ENCODE data around the gene PIM3.
A peak's percentile ranks its signal among the peaks of the same experiment; 100 is the strongest.
"Not testable (repeated sequence)": the region's sequence is repeated elsewhere in the genome, so short reads cannot be mapped to it uniquely, and the experiment has no call there.

The PIM3 gene

DNA sequence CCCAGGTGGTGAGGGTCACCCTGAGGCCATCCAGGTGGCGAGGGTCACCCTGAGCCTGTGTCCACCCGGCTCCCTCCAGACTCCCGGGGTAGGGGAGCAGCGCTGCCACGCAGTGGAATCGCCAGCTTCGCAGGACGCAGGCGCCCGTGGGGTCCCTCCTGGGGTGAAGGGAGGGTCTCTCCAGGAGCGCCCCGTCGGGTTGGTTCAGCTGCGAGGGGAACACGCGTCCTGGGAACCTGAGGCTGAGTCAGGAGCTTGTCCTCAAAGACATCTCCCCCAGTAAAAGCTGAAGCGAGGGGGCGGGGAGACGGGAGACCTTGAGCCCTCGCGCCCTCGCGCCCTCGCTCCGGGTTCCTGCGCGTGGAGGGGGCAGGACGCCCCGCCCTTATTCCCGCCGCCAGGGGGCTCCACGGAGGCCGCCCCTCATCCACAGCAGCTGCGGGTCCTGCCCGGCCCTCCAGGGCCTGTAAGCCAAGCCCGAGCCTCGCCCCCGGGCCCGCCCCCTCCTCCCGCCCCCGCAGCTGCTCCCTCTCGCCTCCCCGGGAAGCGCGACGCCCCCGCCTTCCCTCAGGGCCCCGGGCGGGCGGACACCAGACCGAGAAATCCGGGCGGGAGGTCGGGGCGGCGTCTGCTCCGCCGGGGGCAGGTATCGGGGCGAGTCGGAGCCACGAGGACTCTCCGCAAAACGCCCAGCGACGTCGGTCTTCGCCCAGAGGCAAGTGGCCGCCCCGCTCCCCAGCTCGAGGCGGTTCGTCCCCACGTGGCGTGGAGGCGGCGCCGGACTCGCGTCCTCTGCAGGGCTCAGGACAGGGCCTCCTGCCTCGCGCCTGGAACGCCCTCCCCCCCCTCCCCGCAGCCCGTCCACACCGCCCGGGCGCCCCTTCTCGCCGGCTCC, 22.8 kb downstream of the PIM3 start:
- H3K4me1 ChIP-seq (ENCODE audit: insufficient read depth, low read length) = no peaks in the 10 kb centered on the region
- H3K36me3 ChIP-seq (ENCODE audit: insufficient read depth, low read length) = no peaks in the 10 kb centered on the region
- H3K9me3 ChIP-seq (ENCODE audit: control insufficient read depth, insufficient read depth, low read length) = peaks cover 6% of the 10 kb centered on the region; the same call in 1 of the 2 replicates
- peak overlapping the region; percentile 34; the same call in 1 of the 2 replicates for H3K9ac ChIP-seq (ENCODE audit: low read depth, low read length)

DNA sequence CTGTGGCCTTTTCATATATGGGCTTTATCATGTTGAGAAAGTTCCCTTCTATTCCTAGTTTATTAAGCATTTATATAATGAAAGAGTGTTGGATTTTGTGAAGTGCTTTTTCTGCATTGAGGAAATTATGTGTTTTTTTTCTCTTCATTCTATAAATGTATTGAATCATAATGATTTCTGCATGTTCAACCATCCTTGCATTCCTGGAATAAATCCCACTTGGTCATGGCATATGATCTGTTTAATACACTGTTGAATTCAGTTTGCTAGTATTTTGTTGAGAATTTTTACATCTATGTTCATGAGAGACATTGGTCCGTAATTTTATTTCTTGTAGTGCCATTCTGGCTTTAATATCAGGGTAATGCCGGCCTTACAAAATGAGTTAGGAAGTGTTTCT, 25.8 kb downstream of the PIM3 start:
- Histone ChIP-seq H3K36me3 (ENCODE audit: insufficient read depth, low read length) (no peaks in the 10 kb centered on the region), H3K4me1 (ENCODE audit: insufficient read depth, low read length) (no peaks in the 10 kb centered on the region), H3K9ac (ENCODE audit: low read depth, low read length) (no peak overlapping the region), H3K9me3 (ENCODE audit: control insufficient read depth, insufficient read depth, low read length) (peaks cover 2% of the 10 kb centered on the region)

DNA sequence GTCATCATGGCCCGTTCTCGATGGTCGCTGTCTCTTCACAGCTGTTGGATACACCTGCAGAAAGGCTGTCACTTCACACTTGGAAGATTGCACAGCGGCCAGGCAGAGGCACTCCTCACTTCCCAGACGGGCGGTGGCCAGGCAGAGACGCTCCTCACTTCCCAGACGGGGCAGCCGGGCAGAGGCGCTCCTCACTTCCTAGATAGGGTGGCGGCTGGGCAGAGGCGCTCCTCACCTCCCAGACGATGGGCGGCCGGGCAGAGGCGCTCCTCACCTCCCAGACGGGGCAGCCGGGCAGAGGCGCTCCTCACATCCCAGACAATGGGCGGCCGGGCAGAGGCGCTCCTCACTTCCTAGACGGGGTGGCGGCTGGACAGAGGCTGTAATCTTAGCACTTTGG, 29.3 kb downstream of the PIM3 start:
- H3K36me3 ChIP-seq (ENCODE audit: insufficient read depth, low read length); H3K4me1 ChIP-seq (ENCODE audit: insufficient read depth, low read length); H3K9me3 ChIP-seq (ENCODE audit: control insufficient read depth, insufficient read depth, low read length); H3K9ac ChIP-seq (ENCODE audit: low read depth, low read length): not testable (repeated sequence)

DNA sequence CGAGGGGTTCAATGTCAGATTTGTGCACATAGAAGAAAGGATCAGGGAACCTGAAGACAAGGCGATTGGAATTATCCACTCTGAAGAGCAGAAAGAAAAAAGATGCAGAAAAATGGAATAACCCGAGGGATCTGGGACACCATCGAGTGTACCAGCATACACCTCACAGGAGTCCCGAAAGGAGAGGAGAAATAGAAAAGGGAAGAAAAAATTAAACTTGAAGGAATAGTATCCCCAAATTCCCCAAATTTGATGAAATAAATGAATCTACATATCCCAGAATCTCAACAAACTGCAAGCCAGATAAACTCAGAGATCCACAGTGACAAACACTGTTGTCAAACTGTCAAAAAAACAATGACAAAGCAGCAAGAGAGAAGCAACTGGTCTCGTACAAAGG, 30.6 kb downstream of the PIM3 start:
- no peaks in the 10 kb centered on the region; the same call in 1 of the 2 replicates for H3K9me3 ChIP-seq (ENCODE audit: control insufficient read depth, insufficient read depth, low read length)
- H3K9ac ChIP-seq (ENCODE audit: low read depth, low read length) = no peak overlapping the region

DNA sequence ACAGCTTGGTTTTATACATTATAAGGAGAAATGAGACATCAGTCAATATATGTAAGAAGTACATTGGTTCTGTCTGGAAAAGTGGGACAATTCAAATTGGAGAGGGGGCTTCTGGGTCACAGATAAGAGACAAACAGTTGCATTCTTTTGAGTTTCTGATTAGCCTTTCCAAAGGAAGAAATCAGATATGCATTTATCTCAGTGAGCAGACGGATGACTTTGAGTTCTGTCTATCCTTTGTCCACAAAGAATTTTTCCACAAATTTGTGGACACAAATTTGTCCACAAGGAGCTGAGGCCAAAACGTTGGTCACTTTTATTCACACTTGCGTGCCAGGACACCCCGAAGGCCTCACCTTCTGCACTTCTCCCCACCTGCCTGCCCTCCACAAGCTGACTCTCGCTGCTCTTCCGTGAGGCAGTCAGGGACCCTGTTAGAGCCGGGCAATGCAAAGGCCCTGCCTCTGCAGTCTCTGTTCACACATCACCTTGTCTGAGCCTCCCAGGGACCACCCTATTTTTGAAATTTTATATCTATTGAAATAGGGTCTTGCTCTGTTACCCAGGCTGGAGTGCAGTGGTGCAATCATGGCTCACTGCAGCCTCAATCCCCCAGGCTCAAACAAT, 31.4 kb downstream of the PIM3 start:
- no peak overlapping the region for H3K9ac ChIP-seq (ENCODE audit: low read depth, low read length)

More for the DNA sequence above, 30.6 kb downstream of the PIM3 start:
- H3K36me3 ChIP-seq (ENCODE audit: insufficient read depth, low read length) = no peaks in the 10 kb centered on the region
- no peaks in the 10 kb centered on the region for H3K4me1 ChIP-seq (ENCODE audit: insufficient read depth, low read length)

DNA sequence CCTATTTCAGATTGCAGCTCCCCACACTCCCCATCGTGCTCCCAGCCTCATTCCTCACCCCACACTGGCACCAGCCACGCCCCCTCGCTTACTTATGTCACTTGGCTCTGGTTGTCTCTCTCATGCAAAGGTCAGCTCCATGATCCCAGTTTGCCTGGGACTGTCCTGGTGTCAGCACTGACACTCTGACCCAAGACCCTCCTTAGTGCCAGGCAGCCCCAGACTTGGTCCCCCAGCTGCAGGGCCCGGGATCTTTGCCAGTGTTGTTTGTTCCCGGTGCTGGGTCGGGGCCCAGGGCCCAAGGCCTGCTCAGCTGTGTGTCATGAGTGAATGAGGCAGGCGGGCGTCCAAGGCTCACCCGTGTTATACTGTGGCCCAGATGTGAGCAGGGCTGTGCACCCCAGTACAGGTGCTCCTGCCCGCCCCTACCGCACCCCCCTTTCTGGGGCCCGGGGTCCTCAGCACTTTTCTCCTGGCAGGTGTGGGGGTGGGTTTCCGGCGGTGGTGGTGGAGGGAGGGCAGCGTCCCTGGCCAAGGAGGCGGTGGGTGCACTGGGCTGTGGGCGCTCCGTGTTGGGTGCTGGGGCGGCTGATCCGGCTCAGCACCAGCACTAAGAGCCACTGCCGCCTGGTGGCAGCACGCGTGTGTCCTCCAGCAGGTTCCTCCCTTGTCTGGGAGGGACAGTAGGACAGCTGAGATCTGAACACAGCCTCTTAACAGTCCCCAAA, 32.5 kb downstream of the PIM3 start:
- Histone ChIP-seq H3K9me3 (ENCODE audit: control insufficient read depth, insufficient read depth, low read length) (no peaks in the 10 kb centered on the region; the same call in 1 of the 2 replicates), H3K9ac (ENCODE audit: low read depth, low read length) (no peak overlapping the region)

More for the DNA sequence above, 31.4 kb downstream of the PIM3 start:
- H3K36me3 ChIP-seq (ENCODE audit: insufficient read depth, low read length) = no peaks in the 10 kb centered on the region
- no peaks in the 10 kb centered on the region for H3K4me1 ChIP-seq (ENCODE audit: insufficient read depth, low read length)
- no peaks in the 10 kb centered on the region; the same call in 1 of the 2 replicates for H3K9me3 ChIP-seq (ENCODE audit: control insufficient read depth, insufficient read depth, low read length)

DNA sequence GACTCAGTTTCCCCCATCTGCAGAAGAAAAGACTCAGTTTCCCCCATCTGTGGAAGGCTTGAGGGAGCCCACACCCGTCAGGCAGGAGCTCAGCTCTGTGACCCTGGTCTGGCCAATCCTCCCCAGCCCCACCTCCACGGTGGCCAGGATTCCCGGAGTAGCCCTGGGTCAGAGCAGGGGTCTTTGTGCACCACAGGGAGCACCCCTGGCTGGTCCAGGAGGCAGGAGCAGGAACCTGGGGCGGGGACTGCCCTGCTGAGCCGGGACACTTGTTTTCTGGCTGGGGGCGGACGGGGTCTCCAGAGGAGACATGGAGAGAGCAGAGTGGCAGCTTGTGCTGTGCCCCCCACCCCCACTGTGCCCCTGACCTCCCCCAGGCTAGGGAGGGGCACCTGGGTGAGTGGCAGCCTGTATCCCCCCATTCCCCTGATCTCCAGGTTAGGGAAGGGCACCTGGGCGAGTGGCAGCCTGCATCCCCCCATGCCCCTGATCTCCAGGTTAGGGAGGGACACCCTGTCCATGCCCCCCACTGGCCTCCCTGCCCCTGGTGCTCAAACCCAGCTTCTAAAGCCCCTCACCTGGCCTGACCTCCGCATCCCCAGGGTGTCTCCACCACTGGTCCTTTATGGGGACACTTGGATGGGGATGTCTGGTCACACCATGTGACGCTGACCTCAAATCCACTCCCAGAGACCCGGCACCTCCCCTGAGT, 33.2 kb downstream of the PIM3 start:
- no peak overlapping the region for H3K9ac ChIP-seq (ENCODE audit: low read depth, low read length)
- H3K36me3 ChIP-seq (ENCODE audit: insufficient read depth, low read length) = no peaks in the 10 kb centered on the region
- H3K9me3 ChIP-seq (ENCODE audit: control insufficient read depth, insufficient read depth, low read length) = no peaks in the 10 kb centered on the region; the same call in 1 of the 2 replicates
- H3K4me1 ChIP-seq (ENCODE audit: insufficient read depth, low read length) = no peaks in the 10 kb centered on the region

More for the DNA sequence above, 32.5 kb downstream of the PIM3 start:
- no peaks in the 10 kb centered on the region for H3K4me1 ChIP-seq (ENCODE audit: insufficient read depth, low read length)
- no peaks in the 10 kb centered on the region for H3K36me3 ChIP-seq (ENCODE audit: insufficient read depth, low read length)

DNA sequence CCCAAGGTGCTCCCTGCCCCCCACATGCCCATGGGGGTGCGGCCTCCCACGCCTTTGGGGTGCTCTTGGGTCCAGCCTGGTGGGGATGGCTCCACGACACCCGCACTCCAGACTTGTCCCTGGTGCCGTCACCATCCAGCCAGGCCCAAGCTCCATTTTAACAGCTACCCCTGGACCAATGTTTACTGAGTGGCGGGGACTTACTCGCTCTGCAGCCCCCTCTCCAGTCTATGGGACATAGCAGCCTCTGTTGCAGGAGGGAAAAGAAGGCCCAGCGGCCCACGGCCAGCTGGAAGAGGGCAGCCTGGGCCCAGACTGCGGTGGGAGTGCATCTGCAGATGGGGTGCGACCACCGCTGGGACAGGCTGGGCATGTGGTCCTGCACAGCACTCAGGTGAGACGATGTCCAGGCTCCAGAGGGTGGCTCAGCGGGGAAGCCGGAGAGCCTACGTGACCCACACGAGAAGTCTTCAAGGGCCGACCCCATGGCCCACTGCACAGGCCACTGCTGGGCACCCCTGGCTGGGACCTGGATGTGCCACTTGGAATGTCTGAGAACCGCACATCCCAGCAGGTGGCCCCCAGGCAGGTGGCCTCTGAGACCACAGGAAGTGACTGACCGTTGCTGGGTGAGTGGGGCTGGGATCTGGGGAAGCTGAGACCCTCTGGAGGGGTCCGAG, 33.9 kb downstream of the PIM3 start:
- no peaks in the 10 kb centered on the region; the same call in 1 of the 2 replicates for H3K4me1 ChIP-seq (ENCODE audit: insufficient read depth, low read length)
- no peak overlapping the region for H3K9ac ChIP-seq (ENCODE audit: low read depth, low read length)
- no peaks in the 10 kb centered on the region for H3K36me3 ChIP-seq (ENCODE audit: insufficient read depth, low read length)
- H3K9me3 ChIP-seq (ENCODE audit: control insufficient read depth, insufficient read depth, low read length) = no peaks in the 10 kb centered on the region; the same call in 1 of the 2 replicates

DNA sequence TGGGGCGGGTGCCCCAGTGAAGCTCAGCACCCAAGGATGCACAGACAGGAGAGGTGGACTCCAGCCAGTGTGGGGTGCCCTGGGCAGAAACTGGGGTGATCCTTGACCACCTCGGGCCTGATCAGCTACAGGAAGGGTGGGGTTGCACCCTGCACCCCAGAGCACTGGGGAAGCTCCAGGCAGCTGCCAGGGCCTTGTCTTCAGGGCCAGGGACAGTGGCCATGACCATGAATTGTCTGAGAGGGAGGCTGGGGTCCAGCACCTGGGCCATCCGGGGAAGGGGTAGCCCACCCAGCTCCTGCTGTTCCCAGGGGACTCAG, 34.4 kb downstream of the PIM3 start:
- Histone ChIP-seq H3K9ac (ENCODE audit: low read depth, low read length) (no peak overlapping the region), H3K9me3 (ENCODE audit: control insufficient read depth, insufficient read depth, low read length) (no peaks in the 10 kb centered on the region; the same call in 1 of the 2 replicates), H3K4me1 (ENCODE audit: insufficient read depth, low read length) (no peaks in the 10 kb centered on the region; the same call in 1 of the 2 replicates), H3K36me3 (ENCODE audit: insufficient read depth, low read length) (no peaks in the 10 kb centered on the region)

DNA sequence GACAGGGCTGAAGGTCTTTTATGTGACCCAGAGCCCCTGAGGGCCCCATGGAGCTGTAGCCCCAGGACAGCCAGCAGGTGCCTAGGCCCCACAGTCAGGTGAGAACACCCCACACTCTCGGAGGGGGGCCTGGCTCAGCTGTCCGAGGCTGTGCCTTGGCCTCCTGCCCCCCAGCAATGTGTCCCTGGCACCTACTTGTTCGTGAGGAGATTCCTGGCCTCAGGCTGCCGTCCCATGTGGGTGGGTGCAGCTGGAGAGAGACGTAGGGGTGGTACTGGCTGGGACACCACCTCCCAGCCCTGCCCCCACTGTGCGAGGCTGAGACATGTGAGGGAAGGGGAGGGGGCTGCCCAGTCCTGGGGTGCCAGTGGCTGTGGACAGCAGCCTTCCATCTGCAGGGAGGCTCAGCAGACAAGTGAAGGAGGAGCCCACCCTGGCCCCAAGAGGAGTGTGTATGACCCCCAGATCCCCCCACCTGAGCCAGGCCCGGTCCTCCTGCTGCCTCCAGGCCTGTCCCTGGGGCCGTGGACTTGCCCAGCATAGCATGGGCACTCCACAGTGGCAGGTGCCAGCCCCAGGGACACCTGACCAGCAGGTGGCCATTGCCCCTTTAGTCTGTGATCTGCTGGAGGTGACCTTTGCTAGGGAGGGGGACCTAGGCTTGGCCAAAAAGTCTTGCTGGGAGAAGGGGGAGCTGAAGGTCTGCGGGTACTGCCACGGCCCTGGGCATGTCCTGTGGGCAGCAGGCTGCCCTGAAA, 35.0 kb downstream of the PIM3 start:
- Histone ChIP-seq H3K9ac (ENCODE audit: low read depth, low read length) (no peak overlapping the region), H3K9me3 (ENCODE audit: control insufficient read depth, insufficient read depth, low read length) (no peaks in the 10 kb centered on the region; the same call in 1 of the 2 replicates), H3K4me1 (ENCODE audit: insufficient read depth, low read length) (no peaks in the 10 kb centered on the region; the same call in 1 of the 2 replicates), H3K36me3 (ENCODE audit: insufficient read depth, low read length) (no peaks in the 10 kb centered on the region)

DNA sequence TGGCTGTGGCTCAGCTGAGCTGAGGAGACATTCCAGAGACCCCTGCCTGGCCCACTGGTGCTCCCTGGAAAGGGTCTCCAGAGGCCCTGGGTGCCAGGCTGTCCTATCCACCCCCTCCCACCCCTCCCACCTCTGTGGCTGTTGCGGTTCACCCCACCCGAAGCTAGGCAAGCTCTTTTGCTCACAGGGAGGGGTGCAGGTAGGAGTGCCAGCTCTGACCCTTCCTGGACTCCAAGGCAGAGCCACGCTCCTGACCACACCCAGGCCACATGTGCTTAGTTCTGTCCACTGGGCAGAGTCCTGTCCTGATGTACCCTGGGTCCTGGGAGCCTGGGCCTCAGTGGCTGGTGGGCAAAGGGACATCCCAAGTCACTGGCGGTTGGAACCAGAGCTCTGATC, 35.5 kb downstream of the PIM3 start:
- no peaks in the 10 kb centered on the region; the same call in 1 of the 2 replicates for H3K4me1 ChIP-seq (ENCODE audit: insufficient read depth, low read length)
- no peak overlapping the region for H3K9ac ChIP-seq (ENCODE audit: low read depth, low read length)
- H3K9me3 ChIP-seq (ENCODE audit: control insufficient read depth, insufficient read depth, low read length) = no peaks in the 10 kb centered on the region; the same call in 1 of the 2 replicates
- no peaks in the 10 kb centered on the region for H3K36me3 ChIP-seq (ENCODE audit: insufficient read depth, low read length)

DNA sequence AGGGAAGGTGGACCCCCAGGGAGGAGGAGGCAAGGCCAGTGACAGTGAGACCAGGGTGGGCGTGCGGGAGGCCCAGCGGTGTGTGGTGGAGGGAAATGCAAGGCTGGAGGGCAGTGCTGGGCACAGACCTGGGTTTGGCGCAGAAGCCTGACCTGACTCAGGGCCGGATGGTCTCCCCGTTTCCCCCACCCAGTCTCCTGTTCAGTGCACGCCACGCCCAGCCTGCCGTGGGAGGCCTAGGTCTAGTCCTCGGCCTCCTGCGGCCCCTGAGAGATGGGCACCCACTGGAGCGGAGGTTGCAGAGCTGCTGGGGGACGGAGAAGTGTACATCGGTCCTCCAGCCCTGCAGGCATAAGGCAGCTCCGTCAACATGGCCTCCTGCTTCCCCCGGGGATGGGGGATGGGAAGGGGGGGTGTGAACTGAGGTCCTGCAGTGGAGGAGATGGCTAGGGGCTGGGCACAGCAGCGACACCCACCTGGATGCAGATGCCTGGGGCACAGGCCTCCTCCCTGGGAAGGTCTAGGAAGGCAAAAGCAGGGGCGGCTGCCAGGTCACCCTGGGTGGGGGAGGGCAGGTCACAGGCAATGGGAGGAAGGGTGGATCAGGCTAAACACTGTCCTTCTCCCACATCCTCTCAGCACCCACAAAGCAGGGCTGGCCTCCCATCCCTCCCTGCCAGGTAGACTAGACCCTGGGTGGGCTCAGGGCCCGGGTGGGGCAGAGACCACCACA, 36.1 kb downstream of the PIM3 start:
- Histone ChIP-seq H3K9me3 (ENCODE audit: control insufficient read depth, insufficient read depth, low read length) (no peaks in the 10 kb centered on the region), H3K4me1 (ENCODE audit: insufficient read depth, low read length) (no peaks in the 10 kb centered on the region; the same call in 1 of the 2 replicates), H3K36me3 (ENCODE audit: insufficient read depth, low read length) (no peaks in the 10 kb centered on the region), H3K9ac (ENCODE audit: low read depth, low read length) (no peak overlapping the region)
